NCI-H2081 treated with DMSO at 0.1 percent for 48 hours (cell line): ENCODE data around the gene TMC1.
"Not testable (repeated sequence)": the region's sequence is repeated elsewhere in the genome, so short reads cannot be mapped to it uniquely, and the experiment has no call there.

Source experiments
- DNase-seq: peaks from one replicate; lab custom pipeline; 2025; lab: John Stamatoyannopoulos, UW

Gene TMC1

DNA sequence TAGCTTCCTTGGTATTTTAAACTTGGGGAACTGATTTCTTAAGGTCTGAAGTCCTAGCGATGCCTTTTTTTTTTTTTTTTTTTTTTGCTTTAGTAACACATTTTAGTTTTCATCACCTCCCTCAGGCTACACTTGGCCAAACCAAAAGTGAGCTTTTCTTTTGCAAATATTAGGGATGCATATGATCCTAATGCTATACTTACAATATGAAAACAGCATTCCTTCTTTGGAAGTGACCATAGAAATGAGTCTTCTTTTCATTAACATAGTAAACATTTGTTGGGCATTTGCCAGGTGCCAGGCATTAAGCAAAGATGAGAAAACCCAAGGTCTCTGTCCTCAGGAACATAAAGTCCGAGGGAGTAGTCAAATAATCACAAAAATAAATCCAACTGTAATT is 241.6 kb downstream of the TMC1 start:
- no peak for DNase-seq

DNA sequence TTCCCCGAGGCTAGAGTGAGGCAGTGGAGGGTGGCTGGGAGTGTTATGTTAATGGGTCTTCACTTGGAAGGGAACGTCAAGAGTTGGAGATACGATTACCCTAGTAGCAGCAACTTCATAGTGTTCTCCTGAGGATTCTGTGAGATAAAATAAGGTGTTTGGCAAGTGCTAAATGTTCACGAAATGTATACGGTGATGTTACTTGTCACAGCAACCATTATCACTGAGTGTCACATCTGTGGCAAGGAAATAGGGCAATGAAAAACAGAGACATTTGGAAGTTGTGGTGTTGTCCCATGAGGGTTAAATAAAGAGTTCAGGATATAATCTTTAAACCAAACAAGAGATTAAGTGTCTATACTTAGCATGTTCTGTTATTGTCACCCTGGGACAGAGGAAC is 248.1 kb downstream of the TMC1 start:
- DNase-seq = no peak

DNA sequence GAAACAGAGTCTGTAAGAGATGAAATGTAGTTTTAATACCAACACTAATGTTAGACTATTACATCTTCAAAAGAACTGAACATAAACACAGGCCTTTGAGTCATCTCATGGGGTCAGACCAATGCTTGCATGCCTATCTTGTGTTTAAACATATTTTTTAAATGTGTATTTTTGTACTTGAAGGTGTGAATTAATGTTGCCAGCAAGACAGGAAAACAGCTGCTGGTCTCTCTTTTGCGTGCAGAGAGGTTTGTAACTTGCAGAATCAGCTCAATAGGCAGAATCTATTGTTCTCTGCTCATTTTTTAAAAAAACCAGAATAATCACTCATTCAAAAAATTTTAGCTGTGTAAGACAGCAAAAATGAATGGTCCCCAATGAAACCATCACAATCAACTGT is 251.3 kb downstream of the TMC1 start:
- no peak for DNase-seq

DNA sequence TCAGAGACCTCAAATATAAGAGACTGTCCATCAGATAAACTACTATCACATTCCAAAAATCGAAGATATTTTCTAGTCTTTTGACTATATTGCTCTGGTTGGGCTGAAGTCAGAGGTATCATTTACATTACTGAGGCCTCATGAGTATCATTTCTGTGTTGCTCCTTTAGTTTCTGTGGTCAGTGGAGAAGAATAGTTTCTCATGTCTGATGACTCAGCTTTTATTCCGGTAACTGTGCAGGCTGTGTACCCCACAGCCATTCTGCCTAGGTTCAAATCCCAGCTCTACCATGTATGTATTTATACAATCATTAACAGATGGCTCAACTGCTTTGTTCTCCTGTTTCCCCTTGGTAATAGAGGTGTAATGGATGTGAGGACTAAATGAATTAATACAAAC is 252.2 kb downstream of the TMC1 start:
- DNase-seq = no peak

DNA sequence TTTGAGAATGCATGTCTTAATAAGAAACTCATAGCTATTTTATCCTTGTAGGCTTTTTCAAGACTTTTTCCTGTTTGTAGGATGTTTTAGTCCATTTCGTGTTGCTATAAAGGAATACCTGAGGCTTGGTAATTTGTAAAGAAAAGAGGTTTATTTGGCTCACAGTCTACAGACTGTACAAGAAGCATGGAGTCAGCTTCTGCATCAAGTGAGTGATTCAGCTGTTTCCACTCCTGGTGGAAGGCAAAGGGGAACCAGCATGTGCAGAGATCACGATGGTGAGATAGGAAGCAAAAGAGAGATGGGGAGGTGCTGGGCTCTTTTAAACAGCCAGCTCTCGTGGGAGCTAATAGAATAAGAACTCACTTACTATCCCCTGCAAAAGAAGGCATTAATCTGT is 254.2 kb downstream of the TMC1 start:
- no peak for DNase-seq

DNA sequence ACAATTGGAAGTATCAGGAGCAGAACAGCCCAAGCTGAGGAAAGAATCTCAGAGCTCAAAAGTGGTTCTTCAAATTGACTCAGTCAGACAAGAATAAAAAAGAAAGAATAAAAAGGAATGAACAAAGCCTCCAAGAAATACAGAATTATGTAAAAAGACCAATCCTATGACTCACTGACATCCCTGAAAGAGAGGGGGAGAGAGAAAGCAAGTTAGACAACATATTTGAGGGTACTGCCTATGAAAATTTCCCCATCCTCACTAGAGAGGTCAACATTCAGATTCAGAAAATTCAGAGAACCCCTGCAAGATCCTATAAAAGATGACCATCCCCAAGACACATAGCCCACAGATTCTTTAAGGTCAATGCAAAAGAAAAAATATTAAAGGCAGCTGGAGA is 258.2 kb downstream of the TMC1 start:
- DNase-seq = no peak

DNA sequence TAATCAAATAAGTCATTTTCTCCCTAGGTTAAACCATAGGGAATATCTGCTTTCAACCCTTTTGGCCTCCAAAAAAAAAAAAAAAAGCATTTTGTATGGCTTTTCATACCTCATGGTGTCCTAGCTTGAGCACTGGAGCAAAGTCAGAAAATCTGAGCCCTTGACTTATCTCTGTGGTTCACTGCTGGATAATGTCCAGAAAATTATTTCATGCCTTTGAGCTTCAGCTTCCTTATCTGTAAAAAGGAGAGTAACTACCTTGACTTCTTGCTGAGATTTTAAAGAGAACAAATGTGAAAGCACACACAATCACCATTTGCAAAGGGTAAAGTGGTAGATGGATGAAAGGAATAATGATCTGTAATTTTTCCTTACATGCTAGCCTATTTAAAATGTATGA is 265.5 kb downstream of the TMC1 start:
- DNase-seq = no peak

DNA sequence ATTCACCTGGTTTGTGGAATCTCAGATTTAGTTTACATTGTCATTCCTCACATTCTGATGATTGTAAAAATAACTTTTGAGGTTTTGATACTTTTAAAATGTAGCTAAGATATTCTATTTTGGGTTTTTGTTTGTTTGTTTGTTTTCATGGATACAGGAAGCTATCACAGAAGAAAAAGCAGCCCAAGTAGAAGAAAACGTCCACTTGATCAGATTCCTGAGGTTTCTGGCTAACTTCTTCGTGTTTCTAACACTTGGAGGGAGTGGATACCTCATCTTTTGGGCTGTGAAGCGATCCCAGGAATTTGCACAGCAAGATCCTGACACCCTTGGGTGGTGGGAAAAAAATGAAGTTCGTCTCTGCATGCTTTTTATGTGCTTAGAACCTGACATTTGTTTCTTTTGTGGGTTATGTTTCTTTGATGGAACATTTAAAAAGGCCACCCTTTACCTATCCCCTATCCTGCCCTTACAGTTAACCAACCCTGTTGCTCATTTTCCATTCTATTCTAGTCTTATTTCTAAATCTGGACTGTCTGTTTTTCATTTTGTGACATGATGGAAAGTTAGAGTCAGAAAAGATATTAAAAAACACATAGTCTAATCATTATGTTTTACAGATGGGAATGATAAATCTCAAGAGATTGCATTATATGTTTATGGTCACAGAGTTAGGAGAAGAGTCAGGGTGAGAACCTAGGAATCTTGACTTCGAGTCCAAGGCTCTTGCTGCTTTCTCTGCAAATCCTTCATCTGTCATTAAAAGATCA is 267.7 kb downstream of the TMC1 start:
- DNase-seq = no peak

DNA sequence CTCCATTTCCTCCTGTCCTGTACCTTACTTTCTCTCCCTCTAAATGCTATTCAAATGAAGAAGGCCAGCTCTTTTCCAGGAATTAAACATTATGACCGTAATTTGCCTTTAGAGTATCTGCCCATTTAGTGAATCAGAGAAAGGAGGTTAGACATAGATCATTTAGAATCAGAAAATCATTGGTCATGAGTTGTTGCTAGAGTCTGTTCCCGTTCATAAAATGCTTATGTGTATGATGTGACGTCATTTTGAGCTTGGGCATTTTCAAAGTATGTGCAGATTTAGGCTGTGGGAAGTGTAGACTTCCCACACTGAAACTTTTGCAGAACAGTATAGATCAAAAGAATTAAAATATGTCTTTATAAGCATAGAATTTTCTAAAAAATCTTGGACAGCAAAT is 268.5 kb downstream of the TMC1 start:
- no peak for DNase-seq

DNA sequence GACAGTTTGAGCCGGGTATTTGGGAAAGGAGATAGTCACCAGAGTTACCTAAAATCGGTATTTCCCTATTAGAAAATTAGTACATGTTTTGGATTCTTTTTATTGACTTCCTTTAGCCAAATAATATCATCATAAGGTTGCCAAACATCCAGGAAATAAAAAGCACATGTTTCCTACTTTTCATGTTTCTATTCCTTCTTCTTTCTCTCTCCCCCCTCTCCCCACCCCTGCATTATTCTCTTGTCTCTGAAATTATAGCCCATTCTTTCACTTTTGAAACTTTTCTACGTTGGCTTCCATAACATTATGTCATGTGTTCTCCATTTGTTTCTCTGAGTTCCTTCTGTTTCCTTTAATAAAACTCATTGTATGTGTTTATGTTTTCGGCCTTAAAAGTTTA is 269.6 kb downstream of the TMC1 start:
- DNase-seq = no peak

DNA sequence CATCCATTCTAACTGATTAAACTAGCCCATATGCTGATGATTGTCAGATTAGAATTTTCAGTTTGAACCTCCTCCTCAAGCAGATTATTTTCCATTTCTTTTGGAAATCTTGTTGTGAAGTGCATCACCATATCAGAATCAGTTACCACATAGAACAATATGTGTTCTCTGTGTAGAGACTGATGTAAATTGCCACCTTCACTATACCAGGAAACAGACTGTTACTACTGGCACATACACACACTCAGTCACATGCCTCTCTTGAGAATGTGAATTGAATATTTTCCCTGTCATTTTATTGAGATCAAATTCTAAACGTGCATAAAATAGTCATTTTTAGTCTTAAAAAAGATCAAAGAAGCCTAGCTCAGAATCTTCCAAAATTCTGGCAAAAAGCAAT is 270.0 kb downstream of the TMC1 start:
- no peak for DNase-seq

DNA sequence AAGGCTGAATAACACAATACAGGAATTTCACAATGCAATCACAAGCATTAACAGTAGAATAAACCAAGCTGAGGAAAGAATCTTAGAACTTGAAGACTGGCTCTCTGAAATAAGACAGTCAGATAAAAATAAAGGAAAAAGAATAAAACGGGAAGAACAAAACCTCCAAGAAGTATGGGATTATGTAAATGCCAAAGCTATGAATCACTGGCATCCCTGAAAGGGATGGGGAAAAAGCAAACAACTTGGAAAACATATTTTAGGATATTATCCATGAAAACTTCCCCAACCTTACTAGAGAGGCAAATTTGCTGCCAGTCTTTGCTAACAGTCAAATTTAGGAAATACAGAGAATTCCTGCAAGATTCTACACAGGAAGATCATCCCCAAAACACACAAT is 273.5 kb downstream of the TMC1 start:
- no peak for DNase-seq

DNA sequence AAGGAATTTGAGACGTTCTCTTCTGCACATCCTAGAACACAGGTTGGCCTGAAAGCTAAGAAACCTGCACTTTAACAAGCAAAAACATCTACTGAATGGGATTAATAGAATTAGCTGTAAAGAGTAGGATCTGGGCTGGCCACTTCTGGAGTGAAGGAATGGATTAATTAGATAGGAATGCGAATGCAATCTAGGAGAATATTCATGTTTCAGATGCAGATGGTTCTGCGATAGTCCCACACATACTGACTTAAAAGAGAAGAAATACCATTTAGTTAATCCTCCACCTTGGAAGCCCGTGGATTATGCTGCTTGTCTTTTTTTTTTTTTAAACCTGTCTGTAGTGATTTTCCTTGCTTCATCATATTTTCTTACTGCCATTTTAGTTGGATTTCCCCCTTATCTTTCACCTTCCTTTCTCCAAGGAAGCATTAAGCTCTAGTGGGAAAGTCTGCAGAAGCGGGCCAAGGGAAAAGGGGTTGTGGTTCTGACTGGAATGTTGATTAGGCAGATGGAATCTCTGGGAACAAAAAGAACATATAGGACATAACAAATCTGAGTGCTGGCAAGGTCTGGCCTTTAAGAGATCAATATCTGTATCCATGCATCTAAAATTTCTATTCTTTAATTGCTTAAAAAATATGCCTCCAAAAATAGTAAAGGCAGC is 279.1 kb downstream of the TMC1 start:
- no peak for DNase-seq

DNA sequence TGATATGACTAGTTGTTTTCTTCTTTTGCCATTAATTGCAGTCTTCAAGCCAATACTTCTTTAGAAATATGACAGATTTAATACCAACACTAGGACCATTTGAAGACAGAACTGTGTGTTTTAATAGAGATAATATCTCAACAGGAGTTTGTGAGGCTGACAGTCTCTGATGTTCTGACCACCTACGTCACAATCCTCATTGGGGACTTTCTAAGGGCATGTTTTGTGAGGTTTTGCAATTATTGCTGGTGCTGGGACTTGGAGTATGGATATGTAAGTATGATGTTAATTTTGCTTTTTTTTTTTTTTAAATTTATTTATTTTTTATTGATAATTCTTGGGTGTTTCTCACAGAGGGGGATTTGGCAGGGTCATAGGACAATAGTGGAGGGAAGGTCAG is 283.8 kb downstream of the TMC1 start:
- DNase-seq = no peak

DNA sequence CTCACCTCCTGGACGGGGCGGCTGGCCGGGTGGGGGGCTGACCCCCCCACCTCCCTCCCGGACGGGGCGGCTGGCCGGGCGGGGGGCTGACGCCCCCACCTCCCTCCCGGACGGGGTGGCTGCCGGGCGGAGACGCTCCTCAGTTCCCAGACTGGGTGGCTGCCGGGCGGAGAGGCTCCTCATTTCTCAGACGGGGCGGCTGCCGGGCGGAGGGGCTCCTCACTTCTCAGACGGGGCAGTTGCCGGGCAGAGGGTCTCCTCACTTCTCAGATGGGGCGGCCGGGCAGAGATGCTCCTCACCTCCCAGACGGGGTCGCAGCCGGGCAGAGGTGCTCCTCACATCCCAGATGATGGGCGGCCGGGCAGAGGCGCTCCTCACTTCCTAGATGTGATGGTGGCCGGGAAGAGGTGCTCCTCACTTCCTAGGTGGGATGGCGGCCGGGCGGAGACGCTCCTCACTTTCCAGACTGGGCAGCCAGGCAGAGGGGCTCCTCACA is 285.0 kb downstream of the TMC1 start:
- DNase-seq = not testable (repeated sequence)

DNA sequence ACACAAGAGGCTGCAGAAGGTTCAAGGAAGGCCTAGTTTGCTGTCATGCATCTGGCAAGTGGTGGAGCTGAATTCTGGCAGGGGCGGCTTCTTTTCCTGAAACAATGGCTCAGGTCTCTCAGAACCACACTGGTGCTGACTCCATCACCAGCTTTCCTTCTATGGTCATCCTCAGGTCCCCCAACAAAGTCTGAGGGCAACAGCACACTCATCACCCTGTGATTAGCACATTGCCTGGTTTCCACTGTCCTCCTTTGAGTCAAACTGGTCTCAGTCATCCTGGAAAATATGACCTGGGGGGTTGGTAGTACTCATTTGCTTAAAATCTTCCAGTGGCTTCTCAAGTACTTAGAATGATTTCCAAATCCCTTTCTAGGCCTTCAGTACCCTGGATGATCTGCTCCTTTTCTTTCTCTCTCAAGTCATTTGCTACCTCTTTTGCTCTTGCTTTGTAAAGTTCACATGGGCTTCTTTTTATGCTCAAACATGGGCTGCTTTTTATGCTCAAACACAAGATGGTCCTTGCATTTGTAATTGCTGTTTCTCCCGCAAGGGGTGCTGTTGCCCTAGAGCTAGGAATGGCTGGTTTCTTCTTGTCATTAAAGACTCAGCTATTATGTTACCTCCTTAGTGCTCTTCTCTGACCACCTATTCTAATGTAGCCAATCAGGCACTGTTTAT is 286.5 kb downstream of the TMC1 start:
- DNase-seq = no peak

DNA sequence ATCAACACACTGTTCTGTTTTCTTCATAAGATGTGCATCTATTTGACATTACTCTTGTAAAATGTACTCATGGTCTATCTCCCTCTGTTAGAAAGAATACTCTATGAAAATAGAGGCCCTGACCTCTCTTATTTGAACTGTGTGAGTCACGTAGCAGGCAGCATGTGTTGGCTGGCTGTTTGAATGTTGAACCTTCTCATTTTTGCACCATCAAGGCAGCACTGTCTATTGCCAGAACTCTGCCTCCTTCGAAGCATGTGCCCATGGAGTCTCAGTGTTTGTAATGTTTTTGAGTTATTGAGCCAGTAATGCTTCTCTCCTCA is 287.0 kb downstream of the TMC1 start:
- no peak for DNase-seq

DNA sequence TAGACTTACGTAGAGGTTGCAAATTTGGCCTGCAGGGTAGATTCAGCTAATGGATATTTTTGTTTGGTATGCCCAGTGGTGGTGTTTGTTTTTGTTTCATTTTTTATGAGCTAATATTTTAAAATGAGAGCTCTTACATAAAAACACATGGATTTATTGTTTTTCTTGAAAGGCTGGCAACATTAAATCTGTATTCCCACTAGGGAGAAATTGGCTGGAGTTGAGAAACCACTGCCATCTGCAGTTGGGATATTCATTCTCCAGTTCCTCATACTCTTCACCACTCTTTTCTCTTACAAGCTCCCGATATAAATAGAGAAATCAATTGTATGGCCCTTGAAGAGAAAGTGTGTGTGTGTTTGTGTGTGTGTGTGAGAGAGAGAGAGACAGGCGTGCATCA is 288.2 kb downstream of the TMC1 start:
- DNase-seq = no peak

DNA sequence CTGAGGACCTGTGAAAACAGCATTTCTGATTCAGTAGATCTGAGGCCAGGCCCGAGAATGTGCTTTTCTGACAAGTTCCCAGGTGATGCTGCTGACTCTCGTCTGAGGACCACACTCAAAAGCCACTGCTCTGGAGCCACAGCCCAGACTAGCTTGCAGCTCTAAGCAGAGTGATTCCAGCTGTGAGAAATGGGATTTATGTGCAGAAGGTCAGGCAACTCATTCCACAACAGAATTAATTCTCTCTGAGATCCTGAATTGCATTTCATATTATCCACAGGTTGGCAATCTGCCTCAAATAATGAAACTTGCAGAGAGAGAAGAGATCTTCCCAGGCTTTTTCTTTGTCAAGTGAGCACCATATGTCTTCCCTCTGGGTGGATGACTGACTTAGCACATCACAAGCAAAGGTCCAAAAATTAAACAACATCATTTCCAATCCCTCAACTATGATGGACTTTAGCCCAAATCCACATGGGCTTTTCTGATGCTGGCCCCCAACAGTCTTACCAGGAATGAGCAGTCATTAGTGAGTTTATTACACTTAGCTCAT is 291.2 kb downstream of the TMC1 start:
- DNase-seq = no peak

DNA sequence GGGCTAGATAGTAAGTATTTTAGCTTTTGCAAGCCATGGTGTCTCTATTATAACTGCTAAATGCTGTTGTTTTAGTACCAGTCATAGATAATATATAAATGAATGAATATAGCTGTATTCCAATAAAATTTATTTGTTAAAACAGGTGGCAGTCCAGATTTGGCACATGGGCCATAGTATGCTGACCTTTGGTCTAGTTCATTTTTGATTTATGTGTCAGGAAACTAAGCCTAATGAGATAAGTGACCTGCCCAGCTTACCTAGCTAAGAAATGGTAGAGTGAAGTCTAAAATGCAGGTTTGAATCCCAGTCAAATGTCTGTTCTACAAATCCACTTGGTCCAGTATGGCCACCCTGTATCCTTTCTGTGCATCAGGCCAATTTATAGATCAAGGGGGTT is 292.1 kb downstream of the TMC1 start:
- DNase-seq = no peak

DNA sequence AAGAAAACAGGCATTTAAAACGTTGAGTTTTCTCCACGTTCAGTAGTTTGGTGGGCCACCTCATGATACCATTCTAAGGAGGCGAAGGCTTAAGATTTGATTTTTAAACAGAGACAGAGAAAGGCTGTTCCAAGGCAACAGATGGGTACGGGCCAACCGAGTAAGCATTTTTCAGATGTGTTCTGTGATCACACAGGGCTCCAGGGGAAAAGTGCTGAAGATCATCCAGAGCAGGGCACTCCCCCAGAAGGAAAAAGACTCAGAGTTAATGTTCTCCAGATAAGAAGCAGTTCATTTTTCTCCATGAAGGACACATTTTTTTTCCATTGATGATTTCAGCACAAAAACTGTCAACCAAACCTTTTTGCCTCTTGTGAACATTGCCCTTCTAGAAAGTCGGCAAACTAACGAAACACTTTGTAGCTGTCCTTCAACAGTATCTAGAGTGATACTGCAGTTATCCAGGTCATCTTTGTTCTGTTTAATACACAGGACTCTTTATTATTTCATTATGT is 292.7 kb downstream of the TMC1 start:
- no peak for DNase-seq

DNA sequence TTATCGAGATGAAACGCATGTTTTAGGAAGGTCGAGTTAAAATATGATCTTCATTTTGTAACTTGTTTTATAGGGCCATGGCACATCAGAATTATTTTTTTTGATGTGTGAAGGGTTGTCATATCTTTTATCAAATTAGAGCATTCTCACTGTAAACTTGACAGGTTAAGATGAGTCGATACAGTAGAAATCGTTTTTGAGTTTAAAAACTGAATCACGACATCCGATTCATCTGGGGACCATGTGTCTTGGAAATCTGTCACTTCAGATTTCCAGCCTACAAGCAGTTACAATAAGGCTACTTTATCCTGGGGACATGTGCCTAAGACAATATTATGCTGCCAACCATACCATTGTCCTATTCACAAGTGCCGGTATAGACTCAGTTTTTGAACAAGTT is 295.3 kb downstream of the TMC1 start:
- no peak for DNase-seq

DNA sequence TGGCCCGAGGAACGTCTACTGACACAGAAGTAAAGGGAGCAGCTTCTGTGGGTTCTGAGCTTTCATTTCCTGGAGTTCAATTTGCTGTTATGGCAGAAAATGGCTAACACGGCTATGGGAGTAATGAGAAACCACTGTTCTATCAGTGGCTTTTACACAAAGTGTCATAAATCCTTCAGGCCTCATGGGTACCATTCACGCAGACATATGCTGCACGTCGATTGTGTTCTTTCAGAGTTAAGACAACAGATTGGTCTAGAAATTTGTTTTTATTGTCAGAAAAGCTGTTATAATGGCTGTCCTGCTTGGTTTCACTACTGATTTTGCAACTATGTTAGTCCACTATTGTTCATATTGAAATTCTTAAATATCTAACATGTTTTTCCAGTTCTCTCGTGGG is 296.0 kb downstream of the TMC1 start:
- DNase-seq = no peak
